Activated CD4-positive, alpha-beta T cell treated with anti-CD3 and anti-CD28 coated beads, Interleukin-2, amount 10 ng/mL, durations not matched to agents 7 days and 5 days (primary cell): Measurements from ENCODE around the gene BHLHE41. TPM values are rescaled to one million over a fixed set of nuclear protein-coding genes. Genes with fewer than 3 reads are reported as not detected.

Experiments used
- CTCF ChIA-PET: fragments of 350-600 bp; sonication (Branson Sonifier 250); formaldehyde crosslinking; loops from one replicate; lab custom pipeline; 2021; ENCODE audit warnings: antibody characterized with exemption; lab: Charles Lee
- POLR2A ChIA-PET: fragments of 350-600 bp; sonication (Branson Sonifier 250); formaldehyde crosslinking; loops from one replicate; lab custom pipeline; 2021; ENCODE audit warnings: antibody characterized with exemption; lab: Charles Lee
- DNase-seq: peaks from one replicate; pipeline ENCODE4 v3.0.0-alpha.2; 2020
- H3K27ac Mint-ChIP-seq: one replicate; pipeline ENCODE4 v1.8.0; 2021; ENCODE audit warnings: mild to moderate bottlenecking, moderate library complexity, mixed read lengths
- H3K27me3 Mint-ChIP-seq: one replicate; pipeline ENCODE4 v1.8.0; 2021; ENCODE audit warnings: mixed read lengths
- H3K36me3 Mint-ChIP-seq: one replicate; pipeline ENCODE4 v1.8.0; 2021; ENCODE audit warnings: low read depth, mixed read lengths
- H3K4me1 Mint-ChIP-seq: one replicate; pipeline ENCODE4 v1.8.0; 2021; ENCODE audit warnings: mixed read lengths
- H3K4me3 Mint-ChIP-seq: one replicate; pipeline ENCODE4 v1.8.0; 2021; ENCODE audit warnings: mild to moderate bottlenecking, moderate library complexity, mixed read lengths
- H3K9me3 Mint-ChIP-seq: one replicate; pipeline ENCODE4 v1.8.0; 2021; ENCODE audit warnings: mixed read lengths
- total RNA-seq, 2 experiments: library from RNA; stranded (reverse); gene quantifications; one replicate each; pipeline ENCODE4 v1.2.3, GENCODE V29; 2021

Gene BHLHE41
- total RNA-seq, 2 experiments from 2014 or later, result not detected

DNA sequence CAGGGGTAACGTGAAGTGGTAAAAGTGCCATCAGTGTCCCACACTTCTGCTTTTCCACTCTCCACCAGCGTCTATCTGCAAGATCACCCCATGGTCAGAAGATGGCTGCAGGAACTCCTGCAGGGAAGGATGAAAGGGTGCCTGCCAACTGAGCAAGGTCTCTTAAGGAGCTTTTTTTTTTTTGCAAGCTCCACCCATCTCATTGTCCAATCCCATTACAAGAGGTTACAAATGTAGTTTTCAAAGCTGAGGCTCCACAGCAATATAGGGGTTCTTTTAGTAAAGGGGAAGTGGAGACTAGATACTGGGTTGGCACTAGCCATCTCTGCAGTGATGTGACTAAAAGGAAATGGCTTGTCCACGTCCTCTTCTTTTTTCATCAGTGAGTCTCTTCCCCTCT, 5.9 kb upstream of the BHLHE41 start:
- Mint-ChIP-seq H3K27me3 (peaks cover 80% of the 10 kb centered on the region), H3K4me3 (no peak overlapping the region), H3K4me1 (peaks cover 14% of the 10 kb centered on the region), H3K27ac (no peak overlapping the region), H3K36me3 (no peaks in the 10 kb centered on the region), H3K9me3 (no peaks in the 10 kb centered on the region)
- CTCF ChIA-PET, result no interaction called here
- POLR2A ChIA-PET, result no interaction called here
- DNase-seq, result no peak

- Mint-ChIP-seq H3K27ac (no peak overlapping the region), H3K4me3 (no peak overlapping the region), H3K36me3 (peaks cover 2% of the 10 kb centered on the region), H3K9me3 (no peaks in the 10 kb centered on the region), H3K4me1 (peaks cover 35% of the 10 kb centered on the region), H3K27me3 (peaks cover 90% of the 10 kb centered on the region)
- CTCF ChIA-PET, result interaction anchor here (0.6 to 1.3 kb wide), 2 partner anchors 9 to 173 kb away, joined by 3 to 4 read pairs; no protein-coding TSS in a partner anchor
- POLR2A ChIA-PET, result no interaction called here
- DNase-seq, result no peak
These were observed 3.3 kb upstream of the BHLHE41 start for GRCh38 chr12:26128168-26128567.

DNA sequence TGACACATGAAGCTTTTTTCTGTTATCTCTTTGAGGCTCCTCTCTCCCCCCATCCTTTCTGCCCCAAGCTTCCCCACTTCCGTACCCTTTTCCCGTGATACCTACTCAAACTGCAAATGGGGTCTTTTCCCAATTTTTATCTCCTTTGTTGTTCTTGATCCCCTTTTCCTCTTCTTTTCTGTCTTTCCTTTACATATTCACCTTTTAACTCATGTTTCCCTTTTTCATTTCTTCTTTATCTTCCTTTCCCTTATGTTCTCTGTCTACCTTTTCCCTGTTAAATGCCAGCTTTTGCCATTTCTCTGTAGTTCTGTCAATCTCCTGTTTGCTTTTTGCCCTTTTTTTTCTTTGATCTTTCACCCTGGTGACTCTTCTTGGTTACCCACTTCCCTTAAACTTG, 2.6 kb upstream of the BHLHE41 start:
- ChIA-PET CTCF (interaction anchor here (0.6 to 1.3 kb wide), 2 partner anchors 9 to 175 kb away, joined by 4 to 6 read pairs; no protein-coding TSS in a partner anchor), POLR2A (no interaction called here)
- Mint-ChIP-seq H3K9me3 (no peaks in the 10 kb centered on the region), H3K4me1 (peaks cover 39% of the 10 kb centered on the region), H3K36me3 (peaks cover 2% of the 10 kb centered on the region), H3K27ac (no peak overlapping the region), H3K4me3 (no peak overlapping the region), H3K27me3 (peaks cover 86% of the 10 kb centered on the region)
- DNase-seq, result no peak

DNA sequence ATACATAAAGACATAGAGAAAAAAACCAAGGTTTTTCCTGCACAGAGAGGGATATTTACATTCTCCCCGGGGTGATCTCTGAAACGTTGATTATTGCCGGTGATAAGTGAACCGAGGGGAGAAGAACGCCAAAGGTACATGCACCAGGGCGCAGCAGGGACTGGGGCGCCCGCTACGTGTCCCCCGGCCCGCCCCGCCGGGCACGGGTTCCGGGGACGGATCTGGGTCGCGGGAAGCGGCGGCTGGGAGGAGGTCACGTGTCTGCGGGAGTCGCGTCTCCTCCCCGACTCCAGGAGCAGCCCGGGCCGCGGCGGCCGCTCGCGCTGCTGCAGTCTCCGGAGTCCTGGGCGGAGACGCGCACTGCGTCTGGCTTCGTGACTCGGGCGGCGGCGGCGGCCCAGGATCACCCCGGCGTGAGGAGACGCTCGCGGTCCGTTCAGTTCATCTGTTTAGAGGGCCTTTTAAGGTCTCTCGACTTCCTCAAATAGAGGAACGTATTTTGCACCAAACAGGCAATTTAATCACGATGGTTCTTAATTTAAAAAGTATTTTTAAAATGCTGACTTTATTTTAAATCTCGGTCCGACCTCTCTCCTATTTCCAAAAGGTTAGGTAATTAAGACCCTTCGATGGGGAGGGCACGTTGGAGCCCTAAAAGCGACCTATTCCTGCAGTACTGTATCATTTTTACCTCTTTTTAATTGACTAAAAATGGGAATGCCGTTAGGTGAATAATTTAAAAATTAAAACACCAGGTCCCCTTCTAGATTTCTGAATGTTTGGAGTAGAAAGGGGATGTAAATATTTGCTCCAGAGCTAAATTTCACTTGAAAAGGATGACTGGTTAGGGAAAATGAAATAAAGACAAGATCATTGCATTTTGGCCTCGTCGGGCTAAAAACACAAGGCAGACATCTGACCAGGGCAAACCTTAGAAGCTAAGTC, 1.8 kb upstream of the BHLHE41 start:
- ChIA-PET CTCF (interaction anchor here (0.6 to 1.3 kb wide), 2 partner anchors 8 to 175 kb away, joined by 4 to 6 read pairs; no protein-coding TSS in a partner anchor), POLR2A (no interaction called here)
- peaks cover 41% of the 10 kb centered on the region for H3K4me1 Mint-ChIP-seq
- DNase-seq, result peak; percentile 35
- H3K27ac Mint-ChIP-seq, result no peak overlapping the region
- peaks cover 2% of the 10 kb centered on the region for H3K36me3 Mint-ChIP-seq
- H3K9me3 Mint-ChIP-seq, result no peaks in the 10 kb centered on the region
- peak overlapping the region; percentile 71 for H3K4me3 Mint-ChIP-seq
- H3K27me3 Mint-ChIP-seq, result peaks cover 85% of the 10 kb centered on the region

DNA sequence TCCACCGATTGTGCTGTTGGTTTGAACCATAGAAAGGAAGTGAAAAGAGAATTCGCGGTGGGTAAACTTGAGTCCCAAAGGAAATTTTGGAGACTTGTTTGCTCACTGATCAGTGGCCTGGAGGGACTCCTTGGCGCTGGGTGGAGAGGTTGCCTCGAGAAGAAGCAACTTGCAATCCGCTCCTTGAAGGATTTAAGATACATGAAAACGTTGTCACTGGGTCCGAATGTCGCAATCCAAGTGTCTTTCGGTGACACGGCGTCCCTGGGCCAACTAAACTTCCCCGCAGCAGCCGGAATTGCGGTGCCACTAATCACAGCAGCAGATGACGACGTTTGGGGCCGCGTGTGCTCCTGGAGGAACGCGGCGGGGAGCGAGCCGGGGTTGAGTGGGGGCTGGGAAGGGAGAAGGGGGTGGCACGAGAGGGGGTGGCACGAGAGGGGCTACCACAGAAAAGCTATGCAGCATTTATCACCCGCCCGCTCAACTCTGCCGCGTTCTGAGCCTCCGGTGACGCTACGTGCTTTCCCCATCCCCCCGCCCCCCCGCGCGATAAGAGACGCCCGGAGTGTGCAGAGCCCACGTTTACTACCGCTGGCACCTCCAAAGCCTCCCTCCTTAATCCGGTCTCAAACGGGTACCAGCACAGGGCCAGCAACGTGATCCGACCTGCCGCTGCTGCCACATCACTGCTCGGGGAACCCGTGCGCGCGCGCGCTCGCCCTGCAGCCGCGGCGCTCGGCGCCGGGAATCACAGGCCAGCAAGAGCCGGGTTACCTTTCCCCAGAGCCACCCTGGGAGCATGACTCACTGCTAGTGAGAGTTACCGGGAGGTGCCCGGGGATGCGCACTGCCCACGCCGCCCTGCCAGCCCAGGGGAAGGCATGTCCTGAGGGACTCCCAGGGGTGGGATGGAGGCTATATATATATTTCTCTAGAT, 833 bp upstream of the BHLHE41 start:
- ChIA-PET CTCF (no interaction called here), POLR2A (no interaction called here)
- Mint-ChIP-seq H3K4me1 (peaks cover 43% of the 10 kb centered on the region), H3K27me3 (peaks cover 85% of the 10 kb centered on the region), H3K27ac (no peak overlapping the region), H3K4me3 (peak overlapping the region; percentile 71), H3K36me3 (peaks cover 2% of the 10 kb centered on the region), H3K9me3 (no peaks in the 10 kb centered on the region)
- no peak for DNase-seq

DNA sequence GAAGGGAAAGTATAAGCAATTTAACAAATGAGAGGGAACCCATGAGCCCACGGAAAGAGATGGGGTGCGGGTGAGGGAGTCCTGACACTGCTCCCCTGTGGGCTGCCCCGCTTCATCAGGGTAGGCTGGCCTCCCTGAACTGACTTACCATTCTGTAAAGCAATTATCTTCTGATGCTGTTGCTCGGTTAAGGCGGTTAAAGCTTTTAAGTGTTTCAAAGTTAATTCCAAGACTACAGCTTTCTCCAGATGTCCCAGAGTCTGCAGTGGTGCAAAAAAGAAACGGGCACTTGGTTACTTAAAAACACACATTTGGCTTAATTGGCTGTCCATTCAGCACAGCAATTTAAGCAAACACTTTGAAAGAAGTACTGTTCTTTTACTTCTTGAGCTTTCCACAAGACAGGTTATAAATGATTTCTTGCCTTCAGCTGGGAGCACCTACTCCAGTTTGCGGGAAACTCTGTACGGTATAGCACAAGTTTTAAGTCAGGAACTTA, 1.3 kb downstream of the BHLHE41 start:
- DNase-seq, result no peak
- H3K36me3 Mint-ChIP-seq, result peaks cover 2% of the 10 kb centered on the region
- POLR2A ChIA-PET, result no interaction called here
- peaks cover 84% of the 10 kb centered on the region for H3K27me3 Mint-ChIP-seq
- H3K27ac Mint-ChIP-seq, result no peak overlapping the region
- H3K4me3 Mint-ChIP-seq, result peak overlapping the region; percentile 74
- H3K4me1 Mint-ChIP-seq, result peaks cover 43% of the 10 kb centered on the region
- no peaks in the 10 kb centered on the region for H3K9me3 Mint-ChIP-seq
- CTCF ChIA-PET, result interaction anchor here (1.5 kb wide), 1 partner anchor 9 kb away, joined by 5 read pairs; no protein-coding TSS in a partner anchor

- POLR2A ChIA-PET, result no interaction called here
- CTCF ChIA-PET, result no interaction called here
- peaks cover 83% of the 10 kb centered on the region for H3K27me3 Mint-ChIP-seq
- peak overlapping the region; percentile 74 for H3K4me3 Mint-ChIP-seq
- peak overlapping the region; percentile 57 for H3K27ac Mint-ChIP-seq
- H3K9me3 Mint-ChIP-seq, result no peaks in the 10 kb centered on the region
- DNase-seq, result no peak
- peaks cover 43% of the 10 kb centered on the region for H3K4me1 Mint-ChIP-seq
- peaks cover 2% of the 10 kb centered on the region for H3K36me3 Mint-ChIP-seq
These were observed 2.0 kb downstream of the BHLHE41 start for GRCh38 chr12:26122681-26123481.

DNA sequence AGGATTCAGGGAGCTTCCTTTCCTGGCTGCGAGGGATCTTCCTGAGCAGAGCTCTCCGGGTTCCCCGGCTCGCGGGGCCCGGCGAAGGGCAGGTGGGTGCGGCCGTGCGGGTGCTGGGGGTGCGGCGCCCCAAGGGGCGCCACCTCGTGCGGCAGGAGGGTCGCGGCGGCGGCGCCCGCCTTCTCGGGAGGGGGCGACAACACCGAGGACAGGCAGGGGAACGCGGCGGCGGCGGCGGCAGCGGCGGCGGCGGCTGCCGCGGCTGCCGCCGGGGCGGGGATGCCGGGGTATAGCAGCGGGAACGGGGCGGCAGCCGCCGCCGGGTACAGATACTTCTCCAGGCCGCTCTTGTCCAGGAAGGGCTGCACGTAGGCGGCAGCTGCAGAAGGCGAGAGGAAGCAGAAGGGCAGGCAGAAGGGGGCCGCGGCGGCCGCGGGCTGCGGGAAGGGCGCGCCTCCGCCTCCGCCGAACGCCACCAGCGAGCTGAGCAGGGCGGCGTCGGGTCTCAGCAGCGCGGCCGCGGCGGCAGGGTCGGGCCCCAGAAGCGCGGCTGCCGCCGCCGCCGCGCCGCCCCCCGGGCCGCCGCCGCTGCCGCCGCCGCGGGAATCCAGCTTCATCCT, 2.7 kb downstream of the BHLHE41 start:
- POLR2A ChIA-PET, result no interaction called here
- Mint-ChIP-seq H3K4me3 (peak overlapping the region; percentile 52), H3K4me1 (peaks cover 39% of the 10 kb centered on the region), H3K36me3 (peaks cover 2% of the 10 kb centered on the region), H3K9me3 (no peaks in the 10 kb centered on the region), H3K27me3 (peaks cover 80% of the 10 kb centered on the region), H3K27ac (no peak overlapping the region)
- CTCF ChIA-PET, result interaction anchor here (0.6 to 0.9 kb wide), 2 partner anchors 12 to 214 kb away, joined by 3 read pairs; no protein-coding TSS in a partner anchor
- no peak for DNase-seq

DNA sequence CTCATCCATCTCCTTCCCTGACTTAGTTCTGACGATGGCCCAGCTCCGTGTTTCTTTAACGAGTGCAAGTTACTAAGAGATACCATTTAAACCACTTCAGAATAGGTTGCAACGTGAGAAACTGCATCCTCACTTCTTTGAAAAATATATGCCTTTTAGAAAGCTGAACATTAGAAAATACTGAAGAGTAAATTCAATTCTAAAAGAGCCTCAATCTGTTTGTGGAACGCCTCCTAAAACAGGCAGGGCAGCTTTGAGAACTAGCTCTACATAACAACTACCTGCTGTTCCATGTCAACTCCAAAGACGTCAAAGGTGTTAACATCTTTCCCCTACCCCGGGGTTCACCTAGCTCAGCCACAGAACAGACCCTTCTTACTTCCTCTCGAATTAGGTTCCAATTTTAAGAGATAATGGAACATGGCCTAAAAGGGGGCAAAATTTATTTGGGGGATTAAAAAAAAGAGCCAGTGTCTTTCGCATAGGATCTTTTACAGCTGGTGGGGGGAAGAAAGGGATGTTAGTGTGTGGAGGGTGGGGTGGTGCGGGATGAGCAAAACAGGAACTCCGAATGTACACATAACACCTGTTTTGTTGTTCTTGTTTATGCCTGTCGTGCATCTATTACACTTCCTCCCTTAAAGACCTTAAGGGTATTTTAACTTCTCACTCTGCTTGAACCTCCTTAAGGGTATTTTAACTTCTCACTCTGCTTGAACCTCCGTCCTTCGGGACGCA, 3.3 kb downstream of the BHLHE41 start:
- no peak for DNase-seq
- Mint-ChIP-seq H3K4me3 (peak overlapping the region; percentile 52), H3K27ac (peak overlapping the region; percentile 20), H3K27me3 (peaks cover 81% of the 10 kb centered on the region), H3K4me1 (peaks cover 34% of the 10 kb centered on the region), H3K9me3 (no peaks in the 10 kb centered on the region), H3K36me3 (peaks cover 2% of the 10 kb centered on the region)
- CTCF ChIA-PET, result interaction anchor here (0.6 to 0.9 kb wide), 2 partner anchors 13 to 215 kb away, joined by 3 read pairs; no protein-coding TSS in a partner anchor
- POLR2A ChIA-PET, result interaction anchor here (0.6 kb wide), 1 partner anchor 8 kb away, joined by 3 read pairs; no protein-coding TSS in a partner anchor

DNA sequence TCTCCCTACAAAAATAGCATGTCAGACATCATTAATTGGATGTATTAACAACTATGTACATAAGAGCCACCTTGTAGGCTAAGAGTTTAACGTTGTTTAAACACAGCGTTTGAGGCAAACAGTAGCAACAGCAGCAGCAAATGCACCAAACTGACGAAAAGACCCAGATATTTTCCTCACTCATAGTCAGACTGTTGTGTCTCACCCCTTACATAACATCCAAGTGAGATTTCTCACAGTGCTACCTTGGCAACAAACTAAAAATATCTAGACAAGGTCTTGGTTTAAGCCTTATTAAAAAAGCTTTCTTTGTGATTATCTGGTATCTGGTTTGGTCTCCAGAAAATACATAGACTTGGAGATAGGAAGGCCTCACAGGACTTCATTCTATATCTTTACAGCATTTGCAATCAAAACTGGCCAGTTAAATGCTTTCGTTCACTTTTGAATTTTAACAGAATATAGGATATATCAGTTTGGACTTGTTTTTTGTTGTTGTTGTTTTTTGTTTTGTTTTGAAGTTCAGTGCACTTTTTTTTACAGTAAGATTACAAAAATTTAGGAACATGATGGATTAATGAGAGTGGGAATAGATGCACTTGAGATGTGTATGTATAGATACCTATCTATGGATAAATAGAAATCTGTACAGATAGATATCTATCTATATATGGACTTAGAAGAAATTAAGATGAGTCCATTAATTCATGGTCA, 4.1 kb downstream of the BHLHE41 start:
- DNase-seq, result no peak
- ChIA-PET POLR2A (interaction anchor here (0.6 kb wide), 1 partner anchor 8 kb away, joined by 3 read pairs; no protein-coding TSS in a partner anchor), CTCF (no interaction called here)
- Mint-ChIP-seq H3K36me3 (peaks cover 2% of the 10 kb centered on the region), H3K27ac (no peak overlapping the region), H3K9me3 (no peaks in the 10 kb centered on the region), H3K4me3 (no peak overlapping the region), H3K27me3 (peaks cover 77% of the 10 kb centered on the region), H3K4me1 (peaks cover 29% of the 10 kb centered on the region)
